GM18520 (cell line): Measurements from ENCODE around the gene IMPACT.
A peak's percentile ranks its signal among the peaks of the same experiment; 100 is the strongest.

ENCODE experiments used
- ATAC-seq: cut with Tn5 transposase; IDR thresholded peaks from one replicate; pipeline ENCODE4 v1.9.1; 2021; ENCODE audit not compliant: unreplicated experiment

The IMPACT gene

DNA sequence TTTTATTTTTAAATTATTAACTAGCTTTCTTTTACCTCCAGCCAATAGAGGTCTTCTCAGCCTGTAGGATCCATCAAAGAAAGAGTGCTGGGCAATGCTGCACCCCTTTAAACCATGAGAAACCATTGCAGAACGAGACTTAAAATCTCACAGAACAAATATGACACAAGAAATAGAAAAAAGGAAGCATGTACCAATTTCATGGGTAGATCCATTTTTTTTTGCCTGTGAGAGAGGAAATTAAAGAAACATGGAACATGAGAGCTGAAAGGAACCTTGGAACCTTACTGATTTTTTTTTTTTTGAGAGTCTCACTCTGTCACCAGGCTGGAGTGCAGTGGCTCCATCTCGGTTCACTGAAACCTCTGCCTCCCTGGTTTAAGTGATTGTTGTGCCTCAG lies 47.9 kb downstream of the IMPACT start:
- no peak for ATAC-seq

- no peak for ATAC-seq
These were observed 49.6 kb downstream of the IMPACT start for GRCh38 chr18:24475926-24476589.

DNA sequence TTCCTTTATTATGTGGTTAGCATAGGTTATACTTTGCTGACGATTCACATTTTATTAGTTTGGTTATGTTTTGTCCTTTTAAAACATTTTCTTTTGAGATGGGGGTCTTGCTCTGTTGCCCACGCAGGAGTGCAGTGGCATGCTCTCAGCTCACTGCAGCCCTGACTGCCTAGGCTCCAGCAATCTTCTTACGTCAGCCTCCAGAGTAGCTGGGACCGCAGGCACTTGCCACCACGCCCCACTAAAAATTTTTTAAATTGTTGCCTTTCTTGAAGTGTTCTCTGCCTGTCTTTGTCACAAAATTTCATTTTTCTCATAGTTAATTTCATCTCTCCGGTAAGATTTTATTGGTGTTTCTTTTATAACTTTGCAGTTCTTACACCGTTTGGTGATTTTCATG lies 52.9 kb downstream of the IMPACT start:
- ATAC-seq = no peak

DNA sequence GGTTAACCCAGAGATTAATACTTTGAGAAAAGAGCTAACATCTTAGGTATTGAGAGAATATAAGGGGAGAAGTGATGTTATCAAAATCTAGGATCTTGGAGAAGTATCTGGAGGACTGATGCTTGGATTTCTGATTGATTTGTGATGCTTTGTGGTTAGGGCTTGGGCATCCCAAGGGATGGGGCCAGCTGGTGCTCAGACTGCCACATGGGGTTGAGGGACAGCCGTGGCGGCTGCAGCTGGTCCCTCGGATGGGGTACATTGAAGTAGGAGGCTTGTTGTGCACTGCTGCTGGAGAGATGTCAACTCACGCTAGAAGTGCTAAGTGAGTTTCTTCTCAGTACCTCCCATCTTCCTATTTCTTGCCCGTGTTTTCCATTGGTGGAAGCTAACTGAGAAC lies 56.4 kb downstream of the IMPACT start:
- no peak for ATAC-seq

GRCh38 chr18:24485681-24486080 lies 59.2 kb downstream of the IMPACT start:
- no peak for ATAC-seq

DNA sequence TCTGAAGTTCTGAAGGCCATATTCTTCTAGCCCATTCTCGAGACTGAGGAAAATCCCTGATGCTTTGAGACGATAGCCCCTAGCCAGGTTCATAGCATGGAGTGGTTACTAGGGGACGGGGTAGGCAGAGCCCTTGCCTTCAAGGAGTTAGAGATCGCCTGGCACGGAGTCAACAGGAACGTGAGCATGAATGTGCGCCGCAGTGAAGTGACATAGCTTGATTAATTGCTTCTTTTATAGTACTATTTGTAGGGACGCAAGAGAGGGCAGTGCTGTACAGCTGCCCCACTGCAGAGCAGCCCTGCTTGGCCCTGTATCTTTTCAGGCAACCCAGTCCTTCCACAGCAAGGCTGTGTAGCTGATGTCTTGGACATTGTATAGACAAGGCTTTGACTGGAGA lies 60.2 kb downstream of the IMPACT start:
- ATAC-seq = no peak

DNA sequence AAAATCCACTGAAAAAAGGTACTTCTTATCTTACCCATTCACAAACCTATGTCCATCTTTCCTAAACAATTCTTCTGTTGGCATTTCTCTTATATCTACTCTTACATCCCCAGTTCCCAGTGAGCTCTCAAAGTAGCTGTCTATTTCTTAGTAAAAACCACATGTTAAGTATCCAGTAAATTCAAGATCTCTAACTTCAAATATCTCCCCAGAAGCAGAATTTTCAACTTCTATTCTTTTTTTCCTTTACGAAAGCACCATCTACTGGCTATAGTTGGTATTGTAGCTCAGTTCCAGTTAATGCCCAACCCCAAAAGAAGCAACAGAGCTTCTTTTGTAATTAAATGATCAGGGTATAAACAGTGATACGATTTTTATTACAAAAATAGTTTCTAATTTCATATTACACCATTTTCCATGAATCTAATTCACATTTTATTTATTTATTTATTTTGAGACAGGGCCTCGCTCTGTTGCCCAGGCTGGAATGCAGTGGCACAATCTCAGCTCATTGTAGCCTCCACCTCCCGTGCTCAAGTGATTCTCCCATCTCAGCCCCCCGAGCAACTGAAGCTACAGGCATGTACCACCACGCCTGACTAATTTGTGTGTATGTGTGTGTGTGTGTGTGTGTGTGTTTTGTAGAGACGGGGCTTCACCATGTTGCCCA lies 62.5 kb downstream of the IMPACT start:
- ATAC-seq = no peak

DNA sequence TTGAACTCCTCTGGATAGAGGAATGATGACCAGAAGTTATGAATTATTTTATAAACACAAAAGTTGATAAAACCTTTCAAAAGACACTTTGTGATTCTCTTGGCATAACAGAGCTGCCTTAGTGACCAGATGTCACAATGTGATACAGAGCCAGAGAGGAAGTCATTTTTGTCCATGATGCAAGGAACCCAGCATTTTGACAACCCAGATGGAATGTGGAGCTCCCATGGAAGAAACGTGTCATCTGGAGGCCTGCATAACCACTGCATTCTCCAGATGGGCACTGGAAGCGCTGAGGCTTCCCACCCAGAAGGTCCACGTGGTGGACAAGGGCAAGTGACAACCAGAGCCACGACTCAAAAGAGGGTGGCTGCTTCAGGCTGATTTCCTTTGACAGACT lies 64.1 kb downstream of the IMPACT start:
- ATAC-seq = no peak

DNA sequence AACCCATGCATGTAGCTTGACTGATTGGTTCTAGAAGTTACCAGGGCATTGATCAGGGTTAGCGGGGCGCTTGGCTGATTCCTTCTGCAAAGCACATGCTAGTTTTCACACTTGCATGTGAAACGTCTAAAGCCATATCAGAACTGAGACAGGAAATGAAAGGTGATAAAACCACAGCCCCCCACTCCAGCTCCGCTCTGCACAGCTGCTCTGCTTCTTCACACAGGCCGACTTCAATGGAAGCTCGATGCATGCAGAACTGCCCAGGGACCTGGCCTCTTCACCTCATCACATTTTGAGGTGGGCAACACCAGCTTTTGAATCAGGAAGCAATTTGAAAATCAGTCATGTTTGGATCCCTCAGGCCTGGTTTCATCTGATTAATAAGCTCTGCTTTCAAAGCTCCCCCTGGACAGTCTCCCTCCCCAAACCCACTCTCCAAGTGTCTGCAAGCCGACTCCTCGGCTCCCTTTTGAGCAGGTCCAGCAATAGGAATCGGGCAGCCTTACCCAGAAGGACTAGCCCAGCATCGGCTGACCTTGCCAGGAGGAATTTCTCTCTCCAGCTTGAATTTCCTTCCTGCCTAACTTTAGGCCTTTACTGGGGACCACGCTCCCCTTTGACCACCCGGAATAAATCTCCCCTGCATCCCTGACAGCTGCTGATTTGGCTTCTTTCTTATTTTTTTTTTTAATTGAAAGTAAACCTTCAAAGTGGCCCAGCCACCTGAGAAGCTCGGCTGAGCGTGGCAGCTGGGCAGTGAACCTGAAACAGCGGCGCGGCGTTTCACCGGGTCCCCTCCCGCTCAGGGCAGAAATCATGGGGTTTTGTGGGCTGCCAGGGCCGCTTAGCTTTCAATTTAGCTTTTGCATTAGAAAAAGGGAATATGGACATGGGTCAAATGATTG lies 65.7 kb downstream of the IMPACT start:
- ATAC-seq = peak; percentile 87

DNA sequence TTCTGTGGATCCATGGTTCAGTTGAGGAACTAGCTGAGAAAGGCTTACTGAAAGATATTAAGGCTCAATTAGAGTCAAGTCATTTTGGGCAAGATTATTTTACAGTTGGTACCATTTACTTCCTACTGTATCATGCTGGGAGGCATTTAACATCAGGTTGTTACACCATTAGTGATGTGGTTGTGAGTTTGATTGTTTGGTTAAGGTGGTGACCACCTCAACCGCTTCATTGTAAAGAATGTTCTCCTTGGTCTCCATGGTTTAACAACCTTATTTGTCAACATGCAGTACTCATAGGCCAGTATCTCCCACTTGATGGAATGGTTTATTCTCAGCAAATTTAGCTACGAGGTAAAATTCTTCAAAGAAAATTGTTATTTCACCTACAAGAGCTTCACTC lies 68.1 kb downstream of the IMPACT start:
- no peak for ATAC-seq

DNA sequence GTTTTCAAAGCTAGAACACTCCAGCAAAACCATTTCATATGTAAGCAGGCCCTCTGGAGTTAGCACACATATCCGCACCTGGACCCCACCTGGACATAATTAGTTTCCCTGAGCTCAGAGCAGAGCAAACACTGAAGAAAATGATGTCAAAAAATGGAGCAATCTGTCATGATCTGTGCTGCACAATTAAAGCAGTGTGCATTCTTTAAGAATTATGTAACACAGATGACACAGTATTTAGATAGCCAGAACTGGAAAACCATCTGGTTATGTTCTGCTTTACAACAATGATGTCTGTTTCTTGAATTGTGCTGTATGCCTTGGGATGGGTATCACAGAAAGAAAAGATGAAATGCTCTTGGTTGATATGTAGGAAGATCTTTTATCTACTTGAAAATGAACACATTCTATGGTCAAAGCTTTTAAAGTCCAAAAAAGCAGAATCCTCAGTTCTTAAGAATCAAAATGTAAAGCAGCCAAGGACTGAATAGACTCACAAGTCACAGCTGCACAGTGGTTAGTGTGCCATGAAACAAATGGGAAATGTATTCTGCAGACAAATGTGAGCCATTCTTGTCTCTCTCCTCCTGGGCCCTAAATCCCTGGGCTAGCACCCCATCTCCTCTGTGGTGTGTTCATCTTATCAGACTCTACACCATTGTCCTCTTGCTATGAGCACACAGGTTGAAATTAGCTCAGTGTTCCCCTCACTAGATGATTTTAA lies 70.7 kb downstream of the IMPACT start:
- ATAC-seq = no peak

DNA sequence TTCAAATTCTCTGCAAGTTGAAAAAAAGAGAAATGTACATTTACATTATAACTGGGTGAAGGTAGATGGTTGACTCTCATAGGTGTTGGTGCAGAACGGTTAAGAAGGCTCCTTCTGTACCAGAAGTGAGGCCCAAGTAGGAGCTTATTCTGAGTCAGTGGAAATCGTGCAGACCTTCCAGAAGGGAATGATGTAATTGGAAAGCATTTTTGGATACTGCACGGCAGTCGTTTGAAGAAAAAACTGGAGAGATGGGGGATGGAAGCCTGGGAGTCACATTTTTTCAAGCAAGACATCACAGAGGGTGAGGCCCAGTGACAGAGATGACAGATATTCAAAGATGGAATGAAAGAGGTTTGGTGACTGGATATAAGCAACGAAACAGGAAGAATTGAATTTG lies 73.3 kb downstream of the IMPACT start:
- no peak for ATAC-seq

DNA sequence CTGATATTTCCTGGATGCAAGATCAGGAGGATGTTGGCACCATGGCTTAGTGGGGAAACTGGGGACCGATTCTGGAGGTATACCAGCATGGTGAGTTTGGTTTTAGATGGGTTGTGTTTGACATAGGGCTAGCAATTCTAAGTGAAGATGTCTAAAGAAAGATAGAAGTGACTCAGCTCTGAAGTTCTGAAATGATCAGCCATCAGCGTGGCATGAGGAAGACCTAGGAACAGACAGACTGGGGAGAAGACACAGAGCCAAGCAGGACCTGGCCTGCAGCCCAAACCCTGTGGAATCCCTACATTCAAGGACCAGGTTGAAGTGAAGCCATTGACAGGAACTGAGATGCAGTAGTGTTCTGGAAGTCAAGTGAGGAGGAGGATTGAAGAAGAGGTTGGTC lies 73.7 kb downstream of the IMPACT start:
- ATAC-seq = no peak

GRCh38 chr18:24500766-24501165 lies 74.3 kb downstream of the IMPACT start:
- no peak for ATAC-seq

- no peak for ATAC-seq
These were observed 76.4 kb downstream of the IMPACT start for GRCh38 chr18:24502667-24503523.
